Vagina (tissue), 2 donors: Measurements from ENCODE around the gene C1orf216.

Experiments used
- POLR2AphosphoS5 ChIP-seq, 2 donors: sonication (generic); formaldehyde crosslinking; IDR thresholded peaks; one replicate each; pipeline ENCODE4 v1.9.0; 2017; ENCODE audit warnings: antibody characterized with exemption in 2 of 2, mild to moderate bottlenecking in 2 of 2, low read depth in 1 of 2; ENCODE audit not compliant: insufficient read depth in 1 of 2
- TF ChIP-seq, protein P1 (sequence below), 3 experiments: fragments of 450-650 bp in 2 of 3; fragments of 200-600 bp in 1 of 3; sonication (generic) in 1 of 3; IDR thresholded peaks; one replicate each; pipeline ENCODE4 v1.5.1; 2017 to 2019; ENCODE audit warnings: antibody characterized with exemption in 3 of 3, mild to moderate bottlenecking in 2 of 3, moderate library complexity in 2 of 3

DNA sequence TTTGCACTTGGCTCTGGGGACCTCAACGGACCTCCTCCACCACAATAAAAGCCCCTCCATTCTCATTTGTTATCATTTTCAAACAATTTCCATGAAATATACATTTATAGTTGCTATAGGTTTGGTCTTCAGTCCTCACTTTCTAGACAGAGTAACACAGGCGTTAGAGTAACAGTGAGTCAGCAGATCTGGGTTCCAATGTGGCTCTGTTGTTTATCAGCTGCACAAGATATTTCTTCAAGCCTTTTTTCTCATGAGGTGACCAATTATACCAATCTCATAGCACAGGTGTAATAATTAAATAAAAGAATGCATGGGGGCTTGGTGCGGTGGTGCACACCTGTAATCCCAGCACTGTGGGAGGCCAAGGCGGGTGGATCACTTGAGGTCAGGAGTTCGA lies 44.6 kb downstream of the C1orf216 start:
- TF ChIP-seq, protein P1, sequence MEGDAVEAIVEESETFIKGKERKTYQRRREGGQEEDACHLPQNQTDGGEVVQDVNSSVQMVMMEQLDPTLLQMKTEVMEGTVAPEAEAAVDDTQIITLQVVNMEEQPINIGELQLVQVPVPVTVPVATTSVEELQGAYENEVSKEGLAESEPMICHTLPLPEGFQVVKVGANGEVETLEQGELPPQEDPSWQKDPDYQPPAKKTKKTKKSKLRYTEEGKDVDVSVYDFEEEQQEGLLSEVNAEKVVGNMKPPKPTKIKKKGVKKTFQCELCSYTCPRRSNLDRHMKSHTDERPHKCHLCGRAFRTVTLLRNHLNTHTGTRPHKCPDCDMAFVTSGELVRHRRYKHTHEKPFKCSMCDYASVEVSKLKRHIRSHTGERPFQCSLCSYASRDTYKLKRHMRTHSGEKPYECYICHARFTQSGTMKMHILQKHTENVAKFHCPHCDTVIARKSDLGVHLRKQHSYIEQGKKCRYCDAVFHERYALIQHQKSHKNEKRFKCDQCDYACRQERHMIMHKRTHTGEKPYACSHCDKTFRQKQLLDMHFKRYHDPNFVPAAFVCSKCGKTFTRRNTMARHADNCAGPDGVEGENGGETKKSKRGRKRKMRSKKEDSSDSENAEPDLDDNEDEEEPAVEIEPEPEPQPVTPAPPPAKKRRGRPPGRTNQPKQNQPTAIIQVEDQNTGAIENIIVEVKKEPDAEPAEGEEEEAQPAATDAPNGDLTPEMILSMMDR (IDR thresholded peaks at IDR 0.05) = no peak
- TF ChIP-seq POLR2AphosphoS5 (IDR thresholded peaks at IDR 0.05; ENCODE audit: insufficient read depth in 1 of 2, low read depth in 1 of 2) = no peak
